Smooth muscle cell (in vitro differentiated cells): ENCODE measurements around the gene PTPRD. TPM values are rescaled to one million over a fixed set of nuclear protein-coding genes. Genes with fewer than 3 reads are reported as not detected.

Experiments
- DNase-seq: peaks from one replicate; lab custom pipeline; 2025; ENCODE audit not compliant: unreplicated experiment; lab: John Stamatoyannopoulos, UW
- H2AFZ ChIP-seq: fragments of 200-600 bp; sonication (generic); 2 replicates; pipeline ENCODE4 v1.6.0; 2016; ENCODE audit warnings: antibody characterized with exemption, low read depth, mild to moderate bottlenecking
- H3F3A ChIP-seq: fragments of 200-600 bp; sonication (generic); 2 replicates; pipeline ENCODE4 v1.6.0; 2017; ENCODE audit warnings: antibody characterized with exemption, low read depth
- H3K27ac ChIP-seq: fragments of 200-600 bp; sonication (generic); 2 replicates; pipeline ENCODE4 v1.5.1; 2016; ENCODE audit warnings: low read depth, mild to moderate bottlenecking
- H3K27me3 ChIP-seq: fragments of 200-600 bp; sonication (generic); 2 replicates; pipeline ENCODE4 v1.6.1; 2016; ENCODE audit warnings: low read depth, mild to moderate bottlenecking
- H3K36me3 ChIP-seq: fragments of 200-600 bp; sonication (generic); 2 replicates; pipeline ENCODE4 v1.5.1; 2016; ENCODE audit warnings: low read depth
- H3K4me1 ChIP-seq: fragments of 200-600 bp; sonication (generic); 2 replicates; pipeline ENCODE4 v1.5.1; 2016; ENCODE audit warnings: low read depth
- H3K4me2 ChIP-seq: fragments of 200-600 bp; sonication (generic); 2 replicates; pipeline ENCODE4 v1.6.0; 2016; ENCODE audit warnings: mild to moderate bottlenecking
- H3K4me3 ChIP-seq: fragments of 200-600 bp; sonication (generic); 2 replicates; pipeline ENCODE4 v1.5.1; 2016; ENCODE audit warnings: mild to moderate bottlenecking
- H3K79me2 ChIP-seq: fragments of 200-600 bp; sonication (generic); 2 replicates; pipeline ENCODE4 v1.6.0; 2016; ENCODE audit warnings: low read depth, mild to moderate bottlenecking
- H3K9ac ChIP-seq: fragments of 200-600 bp; sonication (generic); 2 replicates; pipeline ENCODE4 v1.6.0; 2016; ENCODE audit warnings: low read depth
- H3K9me3 ChIP-seq: fragments of 200-600 bp; sonication (generic); replicated peaks from 2 replicates; pipeline ENCODE4 v1.5.1; 2016; ENCODE audit warnings: low read depth
- H4K20me1 ChIP-seq: fragments of 200-600 bp; sonication (generic); 2 replicates; pipeline ENCODE4 v1.6.0; 2016; ENCODE audit warnings: low read depth
- CTCF ChIP-seq: fragments of 200-600 bp; sonication (generic); IDR thresholded peaks from 2 replicates; pipeline ENCODE4 v1.5.1; 2017; ENCODE audit warnings: borderline replicate concordance, mild to moderate bottlenecking, antibody characterized with exemption; ENCODE audit not compliant: insufficient read depth, poor library complexity, severe bottlenecking
- WGBS: methylation state at CpG from one replicate; pipeline ENCODE4 v1.1.7; 2016; ENCODE audit warnings: low lambda C conversion rate; 5-methylcytosine and 5-hydroxymethylcytosine counted together
- polyA plus RNA-seq: library from polyadenylated mRNA; unstranded; fragments of >200 nt; fragmentation: Nextera tagmentation; extraction: Ambion mirVana; gene quantifications from 2 replicates; pipeline ENCODE4 v1.2.1, GENCODE V29; 2016
- total RNA-seq: library from RNA; depleted of rRNA; stranded (reverse); fragments of >200 nt; gene quantifications from 2 replicates; pipeline ENCODE4 v1.2.3, GENCODE V29; 2014

The PTPRD gene
- total and polyA plus RNA-seq, 2 experiments from 2014 or later = 6.5 to 61.0 TPM

GRCh38 chr9:9621355-9621940, 991.4 kb downstream of the PTPRD start:
- no peaks in the 10 kb centered on the region for H3K79me2 ChIP-seq
- no peaks in the 10 kb centered on the region for H3K36me3 ChIP-seq
- no peaks in the 10 kb centered on the region for H3K9me3 ChIP-seq
- WGBS = 90% methylated on average over 5 of the region's 5 CpGs
- no peaks in the 10 kb centered on the region for H3F3A ChIP-seq
- H3K9ac ChIP-seq = no peak overlapping the region
- H3K27ac ChIP-seq = no peak overlapping the region
- H3K27me3 ChIP-seq = no peaks in the 10 kb centered on the region
- TF ChIP-seq CTCF = no peak
- no peak overlapping the region for H3K4me3 ChIP-seq
- no peak for DNase-seq
- no peaks in the 10 kb centered on the region for H3K4me1 ChIP-seq
- H4K20me1 ChIP-seq = no peaks in the 10 kb centered on the region
- no peak overlapping the region for H2AFZ ChIP-seq
- no peak overlapping the region for H3K4me2 ChIP-seq

- H3K4me1 ChIP-seq = no peaks in the 10 kb centered on the region
- no peaks in the 10 kb centered on the region for H3K27me3 ChIP-seq
- H2AFZ ChIP-seq = no peak overlapping the region
- H3K79me2 ChIP-seq = no peaks in the 10 kb centered on the region
- no peak for TF ChIP-seq CTCF
- no peak overlapping the region for H3K4me2 ChIP-seq
- no peaks in the 10 kb centered on the region for H4K20me1 ChIP-seq
- H3K9me3 ChIP-seq = no peaks in the 10 kb centered on the region
- WGBS = 76% methylated on average over 2 of the region's 2 CpGs
- no peak overlapping the region for H3K9ac ChIP-seq
- no peak overlapping the region for H3K4me3 ChIP-seq
- no peak overlapping the region for H3K27ac ChIP-seq
- DNase-seq = no peak
- no peaks in the 10 kb centered on the region for H3K36me3 ChIP-seq
- H3F3A ChIP-seq = no peaks in the 10 kb centered on the region
Observed at GRCh38 chr9:9620736-9621135, 992.1 kb downstream of the PTPRD start.

GRCh38 chr9:9615086-9615485, 997.7 kb downstream of the PTPRD start:
- no peaks in the 10 kb centered on the region for H3K79me2 ChIP-seq
- H3K36me3 ChIP-seq = no peaks in the 10 kb centered on the region
- H2AFZ ChIP-seq = no peak overlapping the region
- H3K4me2 ChIP-seq = no peak overlapping the region
- no peaks in the 10 kb centered on the region for H3F3A ChIP-seq
- H3K27ac ChIP-seq = no peak overlapping the region
- DNase-seq = no peak
- H3K4me3 ChIP-seq = no peak overlapping the region
- TF ChIP-seq CTCF = no peak
- H3K9me3 ChIP-seq = no peaks in the 10 kb centered on the region
- H3K27me3 ChIP-seq = peaks cover 3% of the 10 kb centered on the region
- no peaks in the 10 kb centered on the region for H4K20me1 ChIP-seq
- H3K9ac ChIP-seq = no peak overlapping the region
- WGBS = 93% methylated on average over 5 of the region's 5 CpGs
- H3K4me1 ChIP-seq = no peaks in the 10 kb centered on the region

- Histone ChIP-seq H3K4me1 (no peaks in the 10 kb centered on the region), H3K36me3 (no peaks in the 10 kb centered on the region), H3K27ac (no peak overlapping the region), H3K79me2 (no peaks in the 10 kb centered on the region), H3K9me3 (no peaks in the 10 kb centered on the region), H3K4me3 (no peak overlapping the region), H3K4me2 (no peak overlapping the region), H3K9ac (no peak overlapping the region), H2AFZ (no peak overlapping the region), H4K20me1 (no peaks in the 10 kb centered on the region), H3F3A (no peaks in the 10 kb centered on the region), H3K27me3 (peaks cover 4% of the 10 kb centered on the region)
- DNase-seq = no peak
- 86% methylated on average over 2 of the region's 2 CpGs for WGBS
- no peak for TF ChIP-seq CTCF
Observed at GRCh38 chr9:9614607-9615006, 998.2 kb downstream of the PTPRD start.
